RWPE2 (cell line): Measurements from ENCODE around the gene CFP.

Experiments
- ATAC-seq: fragments of 200-7000 bp; cut with Tn5 transposase; 3 replicates; pipeline ENCODE4 v1.9.1; 2021; ENCODE audit warnings: low read depth
- DNase-seq: peaks from one replicate; pipeline ENCODE4 v3.0.0-alpha.2; 2020; ENCODE audit warnings: low spot score
- H3K27ac ChIP-seq: fragments of 450-650 bp; 2 replicates; pipeline ENCODE4 v1.5.1; 2017; ENCODE audit warnings: mild to moderate bottlenecking; ENCODE audit not compliant: poor library complexity, severe bottlenecking
- H3K27me3 ChIP-seq: fragments of 250-450 bp; sonication (Bioruptor Pico); 2 replicates; pipeline ENCODE4 v1.5.1; 2021; ENCODE audit warnings: mild to moderate bottlenecking, moderate library complexity; ENCODE audit not compliant: insufficient read depth, poor library complexity, severe bottlenecking
- H3K36me3 ChIP-seq: fragments of 250-450 bp; sonication (Bioruptor Pico); 2 replicates; pipeline ENCODE4 v1.5.1; 2020; ENCODE audit warnings: low read depth, mild to moderate bottlenecking, moderate library complexity
- H3K4me1 ChIP-seq: fragments of 250-450 bp; sonication (Bioruptor Pico); 2 replicates; pipeline ENCODE4 v1.5.1; 2021; ENCODE audit warnings: mild to moderate bottlenecking, moderate library complexity; ENCODE audit not compliant: insufficient read depth, poor library complexity, severe bottlenecking
- H3K4me3 ChIP-seq: fragments of 250-450 bp; sonication (Bioruptor Pico); 2 replicates; pipeline ENCODE4 v1.5.1; 2021; ENCODE audit warnings: mild to moderate bottlenecking, moderate library complexity; ENCODE audit not compliant: severe bottlenecking
- H3K9me3 ChIP-seq: fragments of 250-450 bp; sonication (Bioruptor Pico); 2 replicates; pipeline ENCODE4 v1.5.1; 2021; ENCODE audit warnings: mild to moderate bottlenecking, moderate library complexity; ENCODE audit not compliant: severe bottlenecking
- CTCF ChIP-seq: fragments of 450-650 bp; IDR thresholded peaks from one replicate; pipeline ENCODE4 v1.5.1; 2017; ENCODE audit warnings: mild to moderate bottlenecking, moderate library complexity; ENCODE audit not compliant: poor library complexity, severe bottlenecking

CFP gene

GRCh38 chrX:47648376-47648775 is 18.6 kb upstream of the CFP start:
- no peaks in the 10 kb centered on the region for H3K27me3 ChIP-seq
- no peak for TF ChIP-seq CTCF
- H3K9me3 ChIP-seq: no peaks in the 10 kb centered on the region
- H3K27ac ChIP-seq: no peak overlapping the region
- H3K4me1 ChIP-seq: peaks cover 4% of the 10 kb centered on the region
- no peak for ATAC-seq
- DNase-seq: no peak
- peaks cover 23% of the 10 kb centered on the region for H3K36me3 ChIP-seq
- H3K4me3 ChIP-seq: no peak overlapping the region

GRCh38 chrX:47646636-47647035 is 16.9 kb upstream of the CFP start:
- no peak overlapping the region for H3K27ac ChIP-seq
- no peak overlapping the region for H3K4me3 ChIP-seq
- ATAC-seq (no peak), DNase-seq (no peak)
- no peaks in the 10 kb centered on the region for H3K27me3 ChIP-seq
- TF ChIP-seq CTCF: no peak
- H3K9me3 ChIP-seq: no peaks in the 10 kb centered on the region
- peaks cover 4% of the 10 kb centered on the region for H3K4me1 ChIP-seq
- H3K36me3 ChIP-seq: peaks cover 13% of the 10 kb centered on the region

- Histone ChIP-seq H3K4me1 (peaks cover 4% of the 10 kb centered on the region), H3K27ac (no peak overlapping the region), H3K9me3 (no peaks in the 10 kb centered on the region), H3K4me3 (no peak overlapping the region), H3K27me3 (no peaks in the 10 kb centered on the region), H3K36me3 (peaks cover 20% of the 10 kb centered on the region)
- TF ChIP-seq CTCF: no peak
- DNase-seq (no peak), ATAC-seq (no peak)
These were observed 15.8 kb upstream of the CFP start for GRCh38 chrX:47645530-47645929.

DNA sequence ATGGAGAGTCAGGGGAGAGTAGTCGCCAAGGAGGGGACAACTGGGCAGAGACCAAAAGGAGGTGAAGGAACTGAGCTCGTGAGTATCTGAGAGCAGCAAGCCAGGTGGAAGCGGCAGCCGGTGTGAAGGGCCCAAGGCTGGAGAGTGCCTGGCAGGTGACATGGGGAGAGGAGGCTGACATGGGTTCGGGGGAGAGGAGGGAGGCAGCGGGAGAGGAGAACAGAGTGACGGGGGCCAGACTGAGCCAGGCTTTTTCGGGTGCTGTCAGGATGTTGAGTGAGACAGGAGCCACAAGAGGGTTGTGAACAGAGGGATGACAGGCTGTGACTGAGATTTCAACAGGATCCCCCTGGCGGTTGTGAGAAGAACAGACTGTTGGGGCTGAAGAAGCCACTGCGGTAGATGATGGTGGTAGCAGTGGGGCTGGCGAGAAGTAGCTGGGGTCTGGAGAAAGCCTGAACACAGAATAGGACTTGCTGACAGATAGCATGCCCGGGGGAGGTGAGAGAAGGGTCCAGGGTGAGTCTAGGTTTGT is 14.9 kb upstream of the CFP start:
- no peak overlapping the region for H3K4me3 ChIP-seq
- no peak for TF ChIP-seq CTCF
- peaks cover 4% of the 10 kb centered on the region for H3K4me1 ChIP-seq
- H3K27me3 ChIP-seq: no peaks in the 10 kb centered on the region
- no peak overlapping the region for H3K27ac ChIP-seq
- ATAC-seq: no peak
- no peaks in the 10 kb centered on the region for H3K9me3 ChIP-seq
- no peak for DNase-seq
- peaks cover 29% of the 10 kb centered on the region for H3K36me3 ChIP-seq

GRCh38 chrX:47643926-47644325 is 14.2 kb upstream of the CFP start:
- H3K27ac ChIP-seq: no peak overlapping the region
- H3K36me3 ChIP-seq: peaks cover 31% of the 10 kb centered on the region
- no peak for DNase-seq
- no peak for TF ChIP-seq CTCF
- H3K27me3 ChIP-seq: no peaks in the 10 kb centered on the region
- H3K4me3 ChIP-seq: no peak overlapping the region
- H3K4me1 ChIP-seq: peaks cover 4% of the 10 kb centered on the region
- ATAC-seq: no peak
- no peaks in the 10 kb centered on the region for H3K9me3 ChIP-seq
